HG03520 (cell line): ENCODE measurements around the gene AMY2B.
"Not testable (repeated sequence)": the region's sequence is repeated elsewhere in the genome, so short reads cannot be mapped to it uniquely, and the experiment has no call there.

Source experiments
- ATAC-seq: cut with Tn5 transposase; IDR thresholded peaks from one replicate; pipeline ENCODE4 v1.9.1; 2021; ENCODE audit warnings: mild to moderate bottlenecking, moderate library complexity; ENCODE audit not compliant: unreplicated experiment

AMY2B gene

DNA sequence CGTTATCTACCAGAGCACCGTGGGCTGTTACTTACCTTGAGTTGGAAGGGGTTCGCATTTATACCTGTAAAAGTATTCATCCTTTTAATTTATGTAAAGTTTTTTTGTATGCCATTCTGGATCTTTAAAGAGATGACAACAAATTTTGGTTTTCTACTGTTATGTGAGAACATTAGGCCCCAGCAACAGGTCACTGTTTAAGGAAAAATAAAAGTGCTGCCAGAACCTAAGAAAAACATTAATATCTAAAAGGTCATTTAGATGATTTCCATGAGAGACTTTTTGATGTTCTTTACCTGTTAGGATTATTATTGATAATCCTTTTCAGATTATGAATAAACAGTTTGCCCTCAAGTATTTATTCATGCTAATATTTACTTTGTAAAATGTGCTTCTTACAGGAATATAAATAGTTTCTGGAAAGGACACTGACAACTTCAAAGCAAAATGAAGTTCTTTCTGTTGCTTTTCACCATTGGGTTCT lies 45.6 kb downstream of the AMY2B start, which contains the start of gene AMY2A:
TSS of gene AMY2A (plus strand) at position 434 of the 484 bp plus-strand sequence. CDS start at position 448, 14 bp downstream.
- ATAC-seq: not testable (repeated sequence)

DNA sequence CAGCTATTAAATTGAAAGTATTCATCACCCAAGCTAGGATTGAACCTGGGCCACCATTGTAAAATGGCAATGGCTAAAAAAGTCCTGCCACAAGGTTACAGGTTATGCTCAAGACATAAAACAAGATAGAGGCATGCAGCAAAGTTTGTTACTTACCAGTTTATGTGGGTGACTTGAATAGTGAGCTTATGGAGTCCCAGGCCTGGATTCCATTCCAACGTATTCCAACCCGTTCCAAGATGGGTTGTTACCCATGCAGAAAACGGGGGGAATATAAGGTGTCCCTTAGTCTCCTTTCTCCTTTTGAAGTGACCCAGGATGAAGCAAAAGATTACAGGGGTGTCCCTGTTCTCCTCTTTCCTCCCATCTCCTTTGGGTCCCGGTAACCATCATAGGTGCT lies 56.0 kb downstream of the AMY2B start:
- ATAC-seq: not testable (repeated sequence)
